NCI-H1417 (cell line): ENCODE results near the gene ARSA.

ENCODE experiments used
- DNase-seq, 3 experiments: peaks; one replicate each; lab custom pipeline; 2025; lab: John Stamatoyannopoulos, UW

Gene ARSA

DNA sequence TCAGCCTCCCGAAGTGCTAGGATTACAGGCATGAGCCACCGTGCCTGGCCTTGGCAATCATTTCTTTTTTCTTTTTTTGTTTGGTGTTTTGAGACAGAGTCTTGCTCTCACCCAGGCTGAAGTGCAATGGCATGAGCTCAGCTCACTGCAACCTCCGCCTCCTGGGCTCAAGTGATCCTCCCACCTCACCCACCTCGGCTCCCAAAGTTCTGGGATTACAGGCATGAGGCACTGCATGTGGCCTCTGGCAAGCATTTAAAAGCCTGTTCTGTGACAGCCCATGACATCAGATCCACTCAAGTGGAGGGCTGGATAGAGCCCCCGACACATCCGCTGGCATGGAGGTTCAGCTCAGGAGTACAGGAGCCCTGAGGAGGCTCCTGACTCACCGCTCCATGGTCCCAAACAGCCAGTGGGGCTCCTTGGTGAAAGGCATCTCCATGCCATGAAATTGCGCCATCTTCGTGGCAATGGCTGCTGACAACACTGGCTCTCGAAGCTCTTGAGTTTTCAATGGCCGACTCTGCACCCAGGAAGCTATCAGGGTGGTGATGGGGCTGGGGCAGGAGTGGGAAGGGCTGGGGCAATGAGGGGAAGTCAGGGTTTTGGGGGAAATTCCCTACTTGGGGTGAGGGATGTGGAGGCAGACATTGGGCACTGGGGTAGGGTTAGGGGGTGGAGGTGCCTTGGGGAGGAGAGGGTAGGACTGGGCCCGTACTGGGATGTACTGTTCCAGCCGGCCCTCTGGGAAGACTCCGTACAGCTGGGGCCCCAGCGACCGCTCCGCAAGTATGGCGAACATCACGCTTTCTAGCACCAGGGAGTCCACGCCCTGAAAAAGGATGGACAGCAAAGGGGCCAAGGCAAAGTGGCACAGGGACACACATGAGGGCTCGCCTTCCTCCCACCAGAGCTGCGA is 46.7 kb downstream of the ARSA start:
- no peak for DNase-seq

DNA sequence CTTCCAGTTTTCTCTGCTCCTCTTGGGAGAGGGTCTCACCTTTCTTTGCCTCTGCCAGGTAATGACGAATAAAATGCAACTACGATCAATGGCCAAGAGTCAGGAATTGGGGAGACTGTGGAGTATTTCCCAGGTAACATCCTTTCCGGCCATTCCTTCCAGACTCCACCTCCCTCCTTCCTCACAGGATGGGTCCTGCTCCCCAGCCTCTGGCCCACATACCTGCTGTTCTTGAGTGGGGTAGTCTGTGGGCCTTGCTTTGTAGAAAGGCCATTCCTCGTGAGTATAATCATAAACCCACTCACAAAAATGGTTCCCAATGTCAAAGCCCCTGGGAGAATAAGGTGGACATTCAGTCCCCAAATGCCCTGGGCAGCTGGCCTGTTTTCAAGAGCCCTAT is 48.2 kb downstream of the ARSA start:
- DNase-seq: no peak

DNA sequence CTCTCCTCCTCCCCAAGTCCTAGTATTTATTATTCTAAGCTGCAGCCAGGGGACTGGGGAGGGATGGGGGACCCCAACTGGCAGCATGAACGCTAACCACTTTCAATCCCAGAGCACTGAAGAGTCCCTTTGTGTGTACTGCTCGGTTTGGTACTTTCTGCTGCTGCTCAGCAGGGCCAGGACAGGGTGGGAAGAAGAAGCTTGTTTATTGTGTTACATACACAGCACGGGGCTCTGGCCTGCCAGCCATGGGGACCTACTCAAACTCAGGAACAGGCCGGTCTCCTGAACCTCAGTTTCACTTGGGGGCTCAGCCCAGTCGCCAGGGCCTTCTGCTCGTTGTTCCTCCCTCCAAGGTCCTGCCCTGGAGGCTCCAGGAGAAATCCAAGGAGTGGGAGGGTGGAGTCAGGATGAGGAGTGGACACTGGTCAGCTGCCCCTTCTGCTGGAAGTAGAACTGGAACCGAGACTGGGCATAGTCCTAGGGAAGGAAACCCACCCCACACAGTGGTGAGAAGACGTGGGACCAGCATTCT is 49.1 kb downstream of the ARSA start:
- no peak for DNase-seq

DNA sequence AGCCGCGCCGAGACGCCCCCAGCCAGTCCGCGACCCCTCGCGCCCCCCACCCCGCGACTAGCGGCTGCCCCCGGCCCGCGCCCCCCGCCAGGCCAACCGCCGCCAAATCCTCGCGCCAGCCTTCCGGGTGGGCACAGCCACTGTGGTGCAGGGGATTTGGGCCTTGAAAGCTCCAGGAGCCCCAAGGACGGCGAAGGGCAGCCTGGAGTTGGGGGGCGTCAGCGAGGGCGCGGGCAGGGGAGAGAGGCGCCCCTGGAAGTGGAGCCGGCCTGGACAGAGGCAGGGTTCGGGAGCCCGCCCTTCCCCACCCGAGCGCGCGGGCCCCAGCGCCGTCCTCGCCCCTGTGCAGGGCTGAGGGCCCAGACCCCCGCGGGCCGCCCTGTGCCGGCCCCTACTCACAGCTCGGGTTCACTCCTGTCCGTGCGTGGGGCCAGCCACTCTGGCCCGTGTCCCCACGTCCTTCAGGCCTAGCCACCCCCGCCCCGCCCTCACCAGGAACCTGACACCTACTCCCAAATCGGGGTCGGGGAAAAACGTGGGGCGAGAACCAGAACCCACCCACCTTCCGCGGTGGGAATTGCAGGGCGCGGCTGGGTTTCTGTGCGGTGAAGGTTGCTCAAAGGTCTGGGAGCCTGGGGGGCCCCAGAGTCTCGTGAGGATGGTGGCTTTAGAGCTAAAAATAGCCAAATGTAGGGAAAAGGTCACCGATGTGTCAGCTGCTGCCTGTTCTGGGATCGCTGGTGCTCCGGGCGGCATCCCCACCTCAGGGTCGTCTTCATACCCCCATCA is 49.8 kb downstream of the ARSA start, which contains the start of gene CPT1B:
CPT1B (minus strand) TSS at position 441 of the 789 bp plus-strand sequence. CDS start 512 bp downstream, outside the sequence.
- DNase-seq: no peak

DNA sequence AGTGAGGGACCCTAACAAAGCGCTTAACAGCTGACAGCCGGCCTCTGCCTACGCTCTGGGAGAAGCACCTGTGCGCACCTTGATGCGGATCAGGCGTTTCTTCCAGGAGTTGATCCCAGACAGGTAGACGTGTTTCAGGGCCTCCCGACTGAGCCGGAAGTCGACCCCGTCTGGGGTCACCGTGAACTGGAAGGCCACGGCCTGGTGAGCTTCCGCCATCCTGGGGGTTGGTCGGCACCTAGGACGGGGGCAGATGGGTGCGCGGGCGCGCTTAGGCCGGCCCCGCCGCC is 50.3 kb downstream of the ARSA start:
- no peak for DNase-seq

DNA sequence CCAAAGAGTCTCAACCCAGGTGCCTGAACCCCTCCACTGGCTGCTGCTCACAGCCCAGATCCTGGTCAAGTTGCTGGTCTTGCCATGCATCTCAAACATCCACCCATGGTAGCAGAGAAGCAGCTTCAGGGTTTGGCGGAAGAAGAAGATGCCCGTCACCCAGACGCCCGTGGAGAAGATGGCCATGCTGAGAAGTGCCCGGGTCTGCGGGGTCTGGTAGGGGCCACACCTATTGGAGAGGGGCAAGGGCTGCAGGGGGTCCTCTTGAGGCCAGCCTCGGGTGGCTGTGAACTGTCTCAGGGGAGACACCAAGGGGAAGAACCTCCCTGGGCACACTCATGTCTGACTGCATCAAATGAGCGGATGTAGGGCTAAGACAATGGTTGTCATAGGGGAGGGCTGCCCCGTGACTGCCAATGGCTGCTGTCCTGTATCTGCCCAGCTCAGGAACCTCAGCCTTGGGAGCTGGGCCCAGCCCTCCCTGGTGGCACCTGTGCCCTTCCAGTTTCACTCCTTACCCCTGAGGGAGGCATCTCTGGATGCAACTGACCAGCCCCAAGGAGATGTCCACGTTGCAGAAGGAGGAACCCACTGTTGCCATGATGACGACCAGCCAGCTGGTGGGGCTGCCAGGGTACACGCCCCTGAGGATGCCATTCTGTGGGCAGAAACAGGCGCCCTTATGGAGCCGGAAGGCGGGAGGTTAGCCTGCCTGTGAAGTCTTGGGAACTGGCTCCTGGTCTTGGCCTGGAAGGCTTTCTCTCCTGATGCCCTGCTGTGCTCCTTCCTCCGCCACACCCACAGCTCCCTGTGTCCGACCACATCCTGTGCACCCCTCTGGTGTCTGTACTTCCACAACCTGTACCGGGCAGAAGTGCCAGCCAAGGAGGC is 50.9 kb downstream of the ARSA start:
- no peak for DNase-seq

DNA sequence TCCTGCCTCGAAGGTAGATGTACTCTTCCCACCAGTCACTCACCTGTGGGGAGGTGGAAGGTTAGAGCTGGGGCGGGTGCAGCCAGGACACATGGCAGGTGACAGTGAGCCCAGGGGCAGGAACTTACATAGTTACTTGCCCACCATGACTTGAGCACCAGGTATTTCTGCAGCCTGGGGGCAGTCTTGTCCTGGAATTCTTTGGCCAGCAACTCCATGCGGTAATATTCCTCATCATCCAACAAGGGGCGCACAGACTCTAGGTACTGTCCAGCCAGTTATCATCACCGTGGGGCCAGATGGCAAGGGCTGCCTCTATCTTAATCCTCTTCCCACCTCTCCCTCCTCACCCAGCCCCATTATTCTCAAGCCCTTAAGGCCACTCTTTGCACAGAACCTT is 51.9 kb downstream of the ARSA start:
- DNase-seq: peak in 1 of 3 experiments; percentile 40

DNA sequence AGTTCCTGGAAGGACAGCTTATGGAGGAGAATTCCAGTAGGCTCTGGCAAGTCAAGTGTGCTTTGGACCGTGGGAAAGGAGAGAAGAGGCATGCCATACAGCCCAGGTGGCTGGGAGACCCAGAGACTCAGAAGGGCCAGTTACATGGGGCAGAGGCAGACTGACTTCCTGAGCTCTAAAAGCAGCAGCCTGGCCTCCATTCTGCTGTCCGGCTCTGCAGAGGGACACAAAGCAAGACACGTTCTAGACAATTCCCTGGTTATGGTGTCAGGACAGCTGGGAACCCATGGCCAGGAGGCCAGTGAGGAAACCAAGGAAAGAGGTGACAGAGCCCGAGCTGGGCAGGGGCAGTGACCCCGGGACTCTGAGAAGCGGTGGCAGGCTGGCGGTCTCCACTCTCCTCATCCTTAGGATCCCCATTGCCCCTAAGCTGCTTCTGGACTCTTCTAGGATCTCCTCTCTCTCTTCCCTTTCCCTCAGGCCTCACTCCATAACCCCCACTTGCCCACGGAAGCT is 52.5 kb downstream of the ARSA start:
- no peak for DNase-seq
